ENCODE measurements around the gene BAX.
A peak's percentile ranks its signal among the peaks of the same experiment; 100 is the strongest.

BAX gene

GRCh38 chr19:48985711-48986110 is 31.0 kb downstream of the BAX start:
- no peak for DNase-seq (ENCODE audit: low read depth in 2 of 2)

DNA sequence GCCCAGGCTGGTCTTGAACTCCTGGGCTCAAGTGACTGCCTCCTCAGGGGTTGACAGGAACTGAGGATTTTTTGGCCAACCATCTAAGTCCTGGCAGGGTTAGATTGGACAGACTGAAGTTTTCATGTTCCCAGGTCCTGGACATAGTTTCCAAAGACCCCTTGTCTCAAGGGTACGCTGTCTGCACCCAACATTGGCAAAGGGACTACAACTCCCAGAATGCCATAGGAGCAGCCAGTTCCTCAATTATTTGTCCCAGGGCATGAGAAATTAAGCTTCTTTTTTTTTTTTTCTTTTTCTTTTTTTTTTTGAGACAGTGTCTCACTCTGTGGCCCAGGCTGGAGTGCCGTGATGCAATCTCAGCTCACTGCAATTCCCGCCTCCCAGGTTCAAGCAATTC is 31.5 kb downstream of the BAX start:
- no peak for DNase-seq (ENCODE audit: low read depth in 2 of 2)

GRCh38 chr19:48987323-48987722 is 32.6 kb downstream of the BAX start:
- DNase-seq (ENCODE audit: low read depth in 2 of 2): no peak

- no peak for DNase-seq (ENCODE audit: low read depth in 2 of 2)
These were observed 33.6 kb downstream of the BAX start for GRCh38 chr19:48988286-48988685.

GRCh38 chr19:48988860-48989259 is 34.2 kb downstream of the BAX start:
- no peak for DNase-seq (ENCODE audit: low read depth in 2 of 2)

DNA sequence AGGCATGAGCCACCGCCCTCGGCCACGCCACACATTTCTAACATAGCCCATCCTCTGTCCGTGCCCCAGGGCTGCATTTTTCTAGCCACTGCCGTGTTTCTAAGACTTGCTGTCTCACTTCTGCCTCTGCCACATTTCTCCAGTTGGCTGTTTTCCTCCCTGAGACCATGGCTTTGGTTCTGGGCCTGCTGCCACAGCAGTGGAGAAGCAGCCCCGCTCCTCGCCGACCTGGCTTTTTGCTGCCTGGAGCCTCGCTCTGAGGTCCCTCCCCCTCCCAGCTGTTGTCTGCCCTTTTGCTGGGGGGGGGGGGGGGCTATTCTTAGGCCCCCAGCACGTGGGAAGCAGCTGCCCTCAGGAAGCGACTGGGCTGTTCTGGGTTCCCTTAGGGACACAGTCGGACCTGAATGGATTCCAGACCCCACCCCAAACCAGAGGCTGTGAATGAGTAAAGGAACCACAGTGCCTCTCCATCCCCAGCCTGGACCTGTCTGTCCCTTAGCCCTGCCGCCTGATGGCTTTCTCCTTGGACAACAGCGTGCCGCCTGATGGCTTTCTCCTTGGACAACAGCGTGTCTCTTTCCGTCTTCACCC is 35.1 kb downstream of the BAX start:
- no peak for DNase-seq (ENCODE audit: low read depth in 2 of 2)

DNA sequence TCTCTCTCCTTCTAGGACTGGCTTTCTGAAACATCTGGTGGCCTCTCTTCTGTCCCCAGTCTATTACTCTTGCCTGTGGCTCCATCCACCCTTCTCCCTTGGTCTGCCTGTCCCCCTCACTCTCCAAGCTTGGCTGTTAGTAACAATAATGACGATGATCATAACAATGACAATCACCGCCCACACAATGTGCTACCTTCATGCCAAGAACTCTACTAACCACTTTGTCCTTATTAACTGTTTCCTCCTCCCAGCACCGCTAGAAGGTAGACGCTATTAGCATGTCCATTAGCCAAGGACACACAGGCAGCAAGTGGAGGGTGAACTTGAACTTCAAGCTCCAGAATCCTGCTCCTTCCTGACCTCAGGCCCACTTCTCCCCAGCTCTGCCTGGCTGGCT is 35.7 kb downstream of the BAX start:
- no peak for DNase-seq (ENCODE audit: low read depth in 2 of 2)

- DNase-seq (ENCODE audit: low read depth in 2 of 2): no peak
These were observed 36.4 kb downstream of the BAX start for GRCh38 chr19:48991011-48991609.

DNA sequence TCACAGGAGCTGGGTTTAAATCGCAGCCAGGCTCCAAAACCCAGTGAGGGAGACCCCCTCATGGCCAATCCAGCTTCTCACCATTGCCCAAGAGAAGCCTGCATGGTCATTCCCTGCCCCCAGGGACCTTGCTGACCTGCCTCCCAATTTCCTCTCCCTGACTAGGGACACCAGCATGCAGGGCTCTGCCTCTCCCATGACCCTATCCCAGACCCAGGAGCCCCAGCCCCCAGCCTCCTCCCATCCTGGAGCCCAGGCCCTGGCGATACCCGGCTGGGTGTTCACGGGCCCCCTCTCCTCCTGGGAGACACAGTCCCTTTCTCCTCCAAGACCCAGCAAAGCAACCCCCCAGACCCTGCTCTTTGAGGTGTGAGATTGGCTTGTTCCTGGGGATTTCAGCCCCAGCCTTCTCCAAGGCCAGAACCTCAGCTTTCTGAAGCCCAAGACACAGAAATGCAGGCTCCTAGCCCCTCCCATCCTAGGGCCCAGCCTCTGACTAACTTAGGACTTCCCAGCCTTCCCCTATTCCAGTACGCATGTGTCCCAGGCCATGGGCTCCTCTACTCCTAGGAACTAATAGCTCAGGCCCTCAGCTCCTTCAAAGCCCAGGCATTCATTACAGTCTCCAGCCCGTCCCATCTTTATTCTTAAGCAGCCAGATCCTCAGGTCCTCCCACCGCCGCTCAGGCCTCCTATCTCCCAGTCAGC is 37.4 kb downstream of the BAX start:
- peak; percentile 36 to 55 for DNase-seq (ENCODE audit: low read depth in 2 of 2)

DNA sequence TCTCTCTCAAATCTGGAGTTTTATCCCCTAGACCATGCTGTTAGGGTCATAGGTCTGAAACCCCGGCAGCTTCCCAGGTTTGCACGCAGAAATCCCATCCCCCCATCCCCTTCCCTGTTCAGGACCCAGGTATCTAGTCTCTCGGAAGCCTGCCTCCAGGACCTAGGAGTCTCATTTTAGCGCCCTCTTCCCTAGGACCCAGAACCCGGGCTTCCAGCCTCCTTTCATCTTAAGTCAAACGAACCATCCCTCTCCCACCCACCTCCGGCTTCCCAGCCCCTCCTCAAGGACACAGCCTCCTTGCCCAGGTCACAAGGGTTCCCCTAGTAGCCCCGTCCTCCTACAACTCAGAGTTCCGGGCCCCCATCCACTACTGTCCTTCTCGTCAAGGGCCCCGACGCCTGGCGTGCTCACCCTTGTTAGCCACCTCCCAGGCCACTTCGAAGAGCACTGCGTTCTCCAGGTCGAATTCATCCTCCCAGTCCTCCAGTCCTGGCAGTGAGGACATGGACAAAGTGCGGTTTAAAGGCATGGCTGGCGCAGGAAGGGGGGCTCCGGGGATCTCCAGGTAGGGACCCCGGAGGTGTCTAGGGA is 38.0 kb downstream of the BAX start:
- DNase-seq (ENCODE audit: low read depth in 2 of 2): no peak

- peak; percentile 99 for DNase-seq (ENCODE audit: low read depth in 2 of 2)
These were observed 38.7 kb downstream of the BAX start, which contains the start of the genes GYS1 and RUVBL2 for GRCh38 chr19:48993175-48994034. TSS of gene GYS1 (minus strand) at chr19:48993309. CDS start at chr19:48993112, 197 bp downstream. TSS of gene RUVBL2 (plus strand) at chr19:48993887. CDS start at chr19:48993912, 25 bp downstream.

DNA sequence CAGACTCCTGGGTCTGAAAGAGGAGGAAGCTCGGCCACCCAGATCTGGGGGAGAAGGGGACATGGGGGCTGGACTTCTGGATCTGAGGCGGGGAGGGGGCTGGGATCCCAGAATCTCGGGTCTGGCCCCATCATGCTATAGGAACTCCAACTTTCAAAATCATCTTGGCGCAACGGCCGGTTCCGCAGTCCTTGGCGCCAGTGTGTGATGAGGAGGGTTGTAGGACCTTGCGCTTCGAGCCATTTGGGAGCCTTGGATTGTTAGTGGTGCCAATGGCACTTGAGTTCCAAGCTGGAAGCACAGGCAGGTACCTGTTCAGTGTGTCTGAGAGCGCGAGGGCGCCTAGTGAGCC is 39.3 kb downstream of the BAX start:
- no peak for DNase-seq (ENCODE audit: low read depth in 2 of 2)

- DNase-seq (ENCODE audit: low read depth in 2 of 2): no peak
These were observed 43.3 kb downstream of the BAX start for GRCh38 chr19:48997972-48998371.

- peak in 1 of 2 experiments; percentile 31 for DNase-seq (ENCODE audit: low read depth in 2 of 2)
These were observed 45.0 kb downstream of the BAX start for GRCh38 chr19:48999481-49000325.

GRCh38 chr19:49004133-49004532 is 49.5 kb downstream of the BAX start:
- DNase-seq (ENCODE audit: low read depth in 2 of 2): no peak

- no peak for DNase-seq (ENCODE audit: low read depth in 2 of 2)
These were observed 50.4 kb downstream of the BAX start for GRCh38 chr19:49004964-49005614.

GRCh38 chr19:49006905-49007304 is 52.2 kb downstream of the BAX start:
- DNase-seq (ENCODE audit: low read depth in 2 of 2): no peak

DNA sequence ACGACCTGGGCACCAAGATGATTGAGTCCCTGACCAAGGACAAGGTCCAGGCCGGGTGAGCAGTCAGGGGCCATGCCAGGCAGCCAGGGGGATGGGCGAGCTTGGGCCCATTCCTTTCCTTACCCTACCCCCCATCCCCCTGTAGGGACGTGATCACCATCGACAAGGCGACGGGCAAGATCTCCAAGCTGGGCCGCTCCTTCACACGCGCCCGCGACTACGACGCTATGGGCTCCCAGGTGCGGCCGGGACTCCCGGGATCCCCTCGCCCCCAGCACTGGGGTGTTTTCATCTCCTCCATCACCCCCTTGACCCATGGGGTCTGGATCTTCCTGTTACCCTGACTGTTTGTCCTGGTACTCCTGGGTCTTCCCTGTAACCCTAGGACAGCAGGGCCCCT is 55.2 kb downstream of the BAX start:
- DNase-seq (ENCODE audit: low read depth in 2 of 2): no peak

DNA sequence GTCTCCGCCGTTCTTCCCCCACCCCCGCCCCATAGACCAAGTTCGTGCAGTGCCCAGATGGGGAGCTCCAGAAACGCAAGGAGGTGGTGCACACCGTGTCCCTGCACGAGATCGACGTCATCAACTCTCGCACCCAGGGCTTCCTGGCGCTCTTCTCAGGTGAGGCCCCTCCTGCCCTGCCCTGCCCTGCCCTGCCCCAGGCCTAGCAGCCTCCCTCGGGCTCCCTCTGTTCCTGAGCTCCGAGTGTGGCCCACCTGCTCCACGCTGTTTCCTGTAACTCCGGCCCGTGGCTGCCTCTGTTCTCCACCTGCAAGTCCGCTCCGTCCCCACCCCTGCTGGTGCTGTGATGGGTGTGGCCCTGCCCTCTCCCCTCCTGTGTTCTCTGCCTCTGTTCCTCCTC is 55.8 kb downstream of the BAX start:
- no peak for DNase-seq (ENCODE audit: low read depth in 2 of 2)

DNA sequence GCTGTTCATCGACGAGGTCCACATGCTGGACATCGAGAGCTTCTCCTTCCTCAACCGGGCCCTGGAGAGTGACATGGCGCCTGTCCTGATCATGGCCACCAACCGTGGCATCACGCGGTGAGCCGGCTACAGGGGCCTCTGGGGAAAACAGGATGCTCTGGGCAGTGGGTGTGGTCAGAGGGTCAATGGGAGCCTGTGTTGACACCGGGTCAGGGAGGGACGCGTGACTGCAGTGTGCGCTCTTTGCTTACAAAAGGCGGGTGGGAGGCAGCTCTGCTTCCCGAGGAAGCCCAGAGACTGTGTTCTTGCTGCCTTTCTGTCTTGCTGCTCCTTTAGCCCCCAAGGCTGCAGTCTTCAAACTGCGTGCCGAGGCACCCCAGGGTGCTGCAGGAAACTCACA is 56.5 kb downstream of the BAX start:
- no peak for DNase-seq (ENCODE audit: low read depth in 2 of 2)

All from fibroblast of skin of left quadriceps (primary cell).